Cortex of kidney (tissue), 1 donor: ENCODE results near the gene SRCAP.

Experiments used
- DNase-seq: peaks from one replicate; lab custom pipeline; 2025; lab: John Stamatoyannopoulos, UW

SRCAP gene

DNA sequence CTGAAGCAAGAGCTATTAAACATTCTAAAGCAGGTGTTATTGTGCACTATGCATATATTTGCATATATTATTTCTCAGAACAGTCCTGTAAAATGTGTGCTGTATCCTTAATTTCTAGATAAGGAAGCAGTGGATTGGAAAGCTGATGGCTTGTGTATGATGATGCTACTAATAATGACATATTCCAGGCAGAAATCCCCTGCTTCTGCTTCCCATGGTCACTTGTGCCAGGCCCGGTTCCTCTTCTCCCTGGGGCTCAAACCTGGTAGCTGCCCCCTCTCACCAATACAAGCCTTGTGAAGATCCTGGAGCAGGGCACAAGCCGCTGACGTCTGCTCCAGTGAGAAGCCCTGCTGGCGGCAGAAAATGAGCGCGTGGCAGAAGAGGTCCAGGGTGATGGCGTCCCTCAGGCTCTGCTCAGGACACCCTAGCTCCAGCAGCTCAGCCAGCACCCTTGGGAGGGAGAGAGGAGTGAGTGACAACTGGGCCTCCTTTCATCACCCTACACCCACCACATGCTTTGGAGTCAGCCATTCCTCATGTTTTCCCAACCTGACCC, 61.1 kb downstream of the SRCAP start:
- DNase-seq = no peak

GRCh38 chr16:30760577-30761426, 61.8 kb downstream of the SRCAP start:
- no peak for DNase-seq

- no peak for DNase-seq
Measured at GRCh38 chr16:30761427-30761927, 62.5 kb downstream of the SRCAP start.

DNA sequence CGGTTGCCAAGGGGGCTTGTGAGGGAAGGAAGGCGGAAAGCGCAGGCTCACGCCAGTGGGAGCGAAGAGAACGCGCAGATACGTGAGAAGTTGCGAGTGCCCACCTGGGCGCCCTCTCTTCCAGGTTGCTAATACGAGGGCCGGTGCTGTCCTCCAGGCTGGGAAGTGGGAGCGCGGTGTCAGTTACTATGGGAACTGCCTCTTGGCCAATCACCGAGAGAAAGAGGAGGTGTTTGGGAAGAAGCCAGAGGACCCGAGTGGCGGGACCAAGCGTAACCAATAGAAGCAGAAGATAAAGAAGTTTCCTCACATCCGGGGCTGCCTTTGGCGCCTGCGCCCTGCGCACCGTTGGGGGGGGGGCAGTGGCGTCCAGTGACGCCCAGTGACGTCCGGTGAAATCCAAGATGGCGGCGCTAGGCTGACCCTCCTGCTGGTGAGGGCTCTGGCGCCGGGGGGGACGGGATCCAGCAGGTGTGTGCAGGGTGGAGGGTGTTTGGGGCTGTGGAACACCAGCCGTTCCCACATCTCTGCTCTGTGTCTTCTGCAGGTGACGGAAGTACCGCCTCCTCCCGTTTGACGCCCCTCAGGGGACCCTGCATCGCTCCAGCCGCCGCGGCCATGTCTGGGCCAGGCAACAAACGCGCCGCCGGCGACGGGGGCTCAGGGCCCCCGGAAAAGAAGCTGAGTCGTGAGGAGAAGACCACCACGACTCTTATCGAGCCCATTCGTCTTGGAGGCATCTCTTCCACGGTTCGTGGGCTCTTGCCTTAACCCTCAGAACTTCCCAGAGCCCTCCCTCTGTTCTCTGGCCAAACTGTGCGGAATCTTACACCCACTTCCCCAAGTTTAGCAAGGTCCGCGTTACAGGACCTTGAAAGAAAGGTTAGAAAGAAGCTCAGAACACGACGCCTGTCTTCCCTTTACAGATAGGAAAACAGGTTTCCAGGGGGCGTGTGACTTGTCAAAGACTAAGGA, 63.2 kb downstream of the SRCAP start, which contains the start of the genes CFAP119 and RNF40:
TSS of gene CFAP119 (minus strand) at position 135 of the 975 bp plus-strand sequence. CDS start 314 bp downstream, outside the sequence.
TSS of gene RNF40 (plus strand) at position 395 of the 975 bp plus-strand sequence. CDS start at position 619, 224 bp downstream.
- DNase-seq = no peak

DNA sequence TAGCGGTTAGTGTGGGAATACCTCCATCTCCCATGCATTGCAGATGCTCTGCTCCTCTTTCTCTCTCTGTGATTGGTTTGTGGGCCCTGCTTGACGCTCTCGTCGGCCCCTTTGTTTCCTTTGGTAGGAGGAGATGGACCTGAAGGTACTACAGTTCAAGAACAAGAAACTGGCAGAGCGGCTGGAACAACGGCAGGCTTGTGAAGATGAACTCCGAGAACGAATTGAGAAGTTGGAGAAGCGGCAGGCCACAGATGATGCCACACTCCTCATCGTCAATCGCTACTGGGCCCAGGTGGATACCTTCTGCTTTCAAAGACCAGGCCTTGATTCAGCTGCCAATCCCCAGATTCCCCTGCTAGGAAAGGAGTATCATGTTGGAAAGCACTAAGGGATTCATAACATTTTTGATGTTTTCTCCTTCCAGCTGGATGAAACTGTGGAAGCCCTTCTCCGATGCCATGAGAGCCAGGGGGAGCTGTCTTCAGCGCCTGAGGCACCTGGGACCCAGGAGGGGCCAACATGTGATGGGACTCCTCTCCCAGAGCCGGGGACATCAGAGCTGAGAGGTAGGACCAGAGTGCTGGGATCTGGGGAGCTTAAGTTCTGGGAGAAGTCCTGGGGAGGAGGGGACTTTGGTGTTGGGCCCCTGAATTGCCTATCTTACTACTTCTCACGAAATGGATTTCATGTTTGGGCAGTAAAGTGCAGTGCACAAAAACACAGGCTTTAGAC, 64.2 kb downstream of the SRCAP start:
- no peak for DNase-seq

GRCh38 chr16:30764086-30764485, 65.1 kb downstream of the SRCAP start:
- DNase-seq = no peak

DNA sequence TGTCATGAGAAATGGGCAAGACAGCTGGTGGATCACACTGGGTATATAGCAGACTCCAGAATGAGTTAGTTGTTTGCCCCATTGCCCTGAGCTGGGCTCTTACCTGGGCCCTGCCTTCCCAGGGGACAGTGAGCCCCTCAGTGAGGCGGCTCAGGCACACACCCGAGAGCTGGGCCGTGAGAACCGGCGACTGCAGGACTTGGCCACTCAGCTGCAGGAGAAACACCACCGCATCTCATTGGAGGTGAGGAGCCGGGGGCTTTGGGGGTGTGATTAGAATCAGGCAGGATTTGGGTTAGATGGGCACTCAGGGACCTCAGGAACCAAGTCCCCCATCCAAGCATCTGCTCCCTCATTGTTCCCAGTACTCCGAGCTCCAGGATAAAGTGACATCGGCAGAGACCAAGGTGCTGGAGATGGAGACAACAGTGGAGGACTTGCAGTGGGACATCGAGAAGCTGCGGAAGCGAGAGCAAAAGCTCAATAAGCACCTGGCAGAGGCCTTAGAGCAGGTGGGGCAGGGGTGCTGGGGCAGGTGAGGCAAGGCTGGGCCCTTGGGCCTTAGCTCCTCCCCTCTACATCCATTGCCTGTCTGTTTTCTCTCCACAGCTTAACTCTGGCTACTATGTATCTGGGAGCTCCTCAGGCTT, 66.0 kb downstream of the SRCAP start:
- no peak for DNase-seq

DNA sequence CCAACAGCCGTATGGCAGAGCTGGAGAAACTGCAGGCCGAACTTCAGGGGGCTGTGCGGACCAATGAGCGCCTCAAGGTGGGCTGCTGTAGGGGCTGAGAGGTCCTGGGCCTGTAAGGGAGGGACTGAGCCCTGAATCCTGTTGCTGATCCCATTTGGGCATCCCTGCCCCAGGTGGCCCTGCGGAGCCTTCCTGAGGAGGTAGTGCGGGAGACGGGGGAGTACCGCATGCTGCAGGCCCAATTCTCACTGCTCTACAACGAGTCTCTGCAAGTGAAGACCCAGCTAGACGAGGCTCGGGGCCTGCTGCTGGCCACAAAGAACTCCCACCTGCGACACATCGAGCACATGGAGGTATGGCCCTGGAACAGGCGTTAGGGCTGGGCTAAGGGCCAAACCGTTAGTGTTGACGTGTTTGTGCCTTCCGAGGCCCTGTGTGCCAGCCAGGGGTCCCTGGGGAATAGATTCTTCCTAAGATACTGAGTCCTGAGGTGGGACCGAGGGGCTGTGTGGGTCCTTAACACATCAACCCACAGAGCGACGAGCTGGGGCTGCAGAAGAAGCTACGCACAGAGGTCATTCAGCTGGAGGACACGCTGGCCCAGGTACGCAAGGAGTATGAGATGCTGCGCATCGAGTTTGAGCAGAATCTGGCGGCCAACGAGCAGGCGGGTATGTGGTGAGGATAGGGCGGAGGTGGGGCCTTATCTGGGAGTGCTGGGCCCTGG, 67.4 kb downstream of the SRCAP start:
- DNase-seq = no peak

DNA sequence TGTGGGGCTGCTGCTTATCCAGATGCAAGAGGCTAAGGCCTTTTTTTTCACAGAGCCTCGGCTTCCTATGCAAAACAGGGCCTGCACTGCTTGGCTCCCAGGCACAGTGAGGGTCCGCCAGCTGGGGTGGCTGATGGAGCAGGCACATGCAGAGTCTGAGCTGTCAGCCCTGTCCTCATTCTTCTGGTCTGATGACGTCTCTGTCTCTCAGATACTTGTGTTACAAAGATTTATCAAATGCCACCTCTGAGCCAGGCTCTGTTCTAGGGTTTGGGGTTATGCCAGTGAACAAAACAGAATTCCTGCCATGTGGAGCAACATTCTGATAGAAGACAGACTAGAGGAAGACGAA, 67.9 kb downstream of the SRCAP start:
- no peak for DNase-seq

DNA sequence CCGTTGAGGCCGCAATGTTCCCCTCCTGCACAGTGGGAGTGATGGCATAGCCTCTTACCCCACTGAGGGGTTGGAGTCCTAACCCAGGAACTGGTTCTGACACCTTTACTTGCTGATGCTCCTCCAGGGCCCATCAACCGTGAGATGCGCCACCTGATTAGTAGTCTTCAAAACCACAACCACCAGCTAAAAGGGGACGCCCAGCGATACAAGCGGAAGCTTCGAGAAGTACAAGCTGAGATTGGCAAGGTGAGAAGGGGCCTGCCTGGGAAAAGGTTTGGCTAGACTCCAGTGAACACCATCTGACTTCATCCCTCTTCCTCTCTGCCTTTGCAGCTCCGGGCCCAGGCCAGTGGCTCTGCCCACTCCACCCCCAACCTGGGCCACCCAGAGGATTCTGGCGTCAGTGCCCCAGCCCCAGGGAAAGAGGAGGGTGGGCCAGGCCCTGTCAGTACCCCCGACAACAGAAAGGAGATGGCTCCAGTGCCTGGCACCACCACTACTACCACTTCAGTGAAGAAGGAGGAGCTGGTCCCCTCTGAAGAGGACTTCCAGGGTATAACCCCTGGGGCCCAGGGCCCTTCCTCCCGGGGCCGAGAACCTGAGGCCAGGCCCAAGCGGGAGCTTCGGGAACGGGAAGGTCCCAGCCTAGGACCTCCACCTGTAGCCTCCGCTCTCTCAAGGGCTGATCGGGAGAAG, 68.9 kb downstream of the SRCAP start:
- no peak for DNase-seq

DNA sequence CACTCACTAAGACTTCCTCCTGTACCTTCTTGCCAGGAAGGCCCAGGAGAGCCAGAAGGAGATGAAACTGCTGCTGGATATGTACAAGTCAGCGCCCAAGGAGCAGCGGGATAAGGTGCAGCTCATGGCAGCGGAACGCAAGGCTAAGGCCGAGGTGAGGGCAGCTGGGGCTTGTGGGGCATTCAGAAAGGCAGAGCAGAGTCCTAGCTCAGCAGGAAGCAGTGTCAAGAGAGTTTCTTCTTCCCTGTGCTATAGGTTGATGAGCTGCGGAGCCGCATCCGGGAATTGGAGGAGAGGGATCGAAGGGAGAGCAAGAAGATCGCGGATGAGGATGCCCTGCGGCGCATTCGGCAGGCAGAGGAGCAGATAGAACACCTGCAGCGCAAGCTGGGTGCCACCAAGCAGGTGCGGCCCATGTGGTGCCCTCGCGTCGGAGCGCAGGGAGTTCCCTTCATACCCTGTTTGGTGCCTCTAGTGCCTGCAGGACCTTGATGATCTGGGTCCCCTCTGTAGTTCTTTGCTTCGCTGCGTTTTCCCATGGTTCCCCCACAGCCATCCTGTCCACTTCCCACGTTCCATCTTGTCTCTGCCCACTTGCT, 69.7 kb downstream of the SRCAP start:
- DNase-seq = no peak

DNA sequence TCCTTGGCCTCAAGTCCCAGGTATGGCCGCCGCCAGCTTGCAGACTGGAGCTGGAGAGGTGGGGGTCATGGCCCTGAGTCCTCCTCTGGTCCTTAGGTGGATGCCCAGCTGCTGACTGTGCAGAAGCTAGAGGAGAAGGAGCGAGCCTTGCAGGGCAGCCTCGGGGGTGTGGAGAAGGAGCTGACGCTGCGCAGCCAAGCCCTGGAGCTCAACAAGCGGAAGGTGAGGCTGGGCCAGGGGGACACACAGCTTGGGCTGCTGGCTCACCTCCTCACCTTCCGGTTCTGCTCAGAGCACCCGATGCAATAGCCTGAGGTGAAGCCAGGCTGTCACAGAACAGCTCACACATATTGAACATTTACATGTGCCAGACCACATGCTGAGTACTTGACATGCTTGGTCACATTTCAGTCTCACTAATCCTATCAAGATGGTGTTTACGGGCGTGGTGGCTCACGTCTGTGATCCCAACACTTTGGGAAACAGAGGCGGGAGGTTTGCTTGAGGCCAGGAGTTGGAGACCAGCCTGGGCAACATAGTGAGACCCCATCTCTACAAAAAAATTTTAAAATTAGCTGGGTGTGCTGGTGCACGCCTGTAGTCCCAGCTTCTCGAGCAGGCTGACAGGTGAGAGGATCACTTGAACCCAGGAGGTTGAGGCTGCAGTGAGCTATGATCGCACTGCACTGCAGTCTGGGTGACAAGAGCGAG, 70.6 kb downstream of the SRCAP start:
- no peak for DNase-seq

DNA sequence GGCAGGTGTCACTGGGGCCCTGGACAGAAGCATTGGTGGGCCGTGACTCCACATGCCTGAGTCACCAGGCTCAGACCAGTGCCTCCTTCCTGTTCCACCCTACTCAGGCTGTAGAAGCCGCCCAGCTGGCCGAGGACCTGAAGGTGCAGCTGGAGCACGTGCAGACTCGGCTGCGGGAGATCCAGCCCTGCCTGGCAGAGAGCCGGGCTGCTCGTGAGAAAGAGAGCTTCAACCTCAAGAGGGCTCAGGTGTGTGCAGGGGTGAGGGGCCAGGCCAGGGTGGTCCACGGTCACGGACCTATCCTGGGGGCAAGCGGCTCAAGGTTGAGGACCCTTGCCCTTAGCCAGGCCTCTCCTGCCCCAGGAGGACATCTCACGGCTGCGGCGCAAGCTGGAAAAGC, 72.8 kb downstream of the SRCAP start:
- DNase-seq = no peak

- no peak for DNase-seq
Measured at GRCh38 chr16:30773826-30774225, 74.9 kb downstream of the SRCAP start.

GRCh38 chr16:30774367-30775130, 75.6 kb downstream of the SRCAP start:
- DNase-seq = no peak

GRCh38 chr16:30775131-30775391, 76.1 kb downstream of the SRCAP start:
- DNase-seq = no peak

DNA sequence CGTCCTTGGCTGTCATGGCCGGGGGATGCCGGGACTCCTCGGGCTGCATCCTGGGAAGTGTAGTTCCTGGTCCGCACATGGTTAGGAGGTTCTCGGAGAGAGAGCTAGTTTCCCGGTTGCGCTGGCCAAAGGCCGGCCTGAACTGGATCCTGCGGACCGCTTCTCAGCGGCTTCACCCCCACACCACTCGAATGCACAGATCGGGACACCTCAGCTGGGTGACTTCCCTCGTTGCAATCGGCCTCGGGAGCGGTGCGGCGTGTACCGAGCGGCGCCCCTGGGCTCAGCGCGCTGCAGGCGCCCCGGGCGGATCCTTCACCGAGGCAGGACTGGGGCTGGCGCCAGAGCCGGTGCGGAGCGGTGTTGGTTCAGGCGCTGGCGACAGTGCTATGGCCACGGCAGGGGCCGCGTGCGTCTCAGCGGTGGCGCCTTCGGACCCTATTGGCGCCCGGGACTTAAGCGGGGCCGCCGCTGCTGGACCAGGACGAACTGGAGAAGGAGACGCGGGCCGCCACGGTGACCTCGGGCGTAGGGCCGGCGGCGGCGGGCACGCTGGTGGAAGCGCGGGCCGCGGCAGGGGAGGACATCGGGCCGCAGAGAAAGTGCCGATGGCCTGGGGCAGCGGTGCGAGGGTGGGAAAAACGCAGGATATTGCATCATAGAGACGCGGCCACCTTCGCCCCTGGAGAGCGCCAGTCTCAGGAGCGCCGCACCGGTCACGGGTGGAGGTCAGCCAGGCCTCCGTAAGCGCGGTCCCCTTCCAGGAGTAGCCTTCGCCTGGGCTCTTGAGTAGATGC, 76.6 kb downstream of the SRCAP start:
- peak; percentile 38 for DNase-seq
